HG03135 (cell line): ENCODE results near the gene ZCCHC14.

ENCODE experiments used
- ATAC-seq: cut with Tn5 transposase; IDR thresholded peaks from one replicate; pipeline ENCODE4 v1.9.1; 2021; ENCODE audit warnings: mild to moderate bottlenecking, moderate library complexity; ENCODE audit not compliant: unreplicated experiment

The ZCCHC14 gene

DNA sequence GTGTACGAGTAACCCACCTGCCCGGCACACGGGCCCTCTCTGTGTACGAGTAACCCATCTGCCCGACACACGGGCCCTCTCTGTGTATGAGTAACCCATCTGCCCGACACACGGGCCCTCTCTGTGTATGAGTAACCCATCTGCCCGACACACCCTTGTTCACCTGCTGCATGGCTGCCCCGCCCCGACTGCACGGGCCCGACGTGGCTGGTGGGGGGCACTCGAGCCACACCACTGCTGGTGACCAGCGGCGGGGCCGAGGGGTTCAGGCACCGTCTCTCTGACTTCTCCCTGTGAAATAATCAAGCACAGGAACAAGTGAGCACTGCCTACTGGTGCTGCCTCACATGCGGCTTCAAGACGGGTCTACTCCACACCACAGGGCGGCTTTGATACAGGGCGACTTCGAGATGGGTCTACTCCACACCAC is 78.6 kb downstream of the ZCCHC14 start:
- ATAC-seq: no peak

DNA sequence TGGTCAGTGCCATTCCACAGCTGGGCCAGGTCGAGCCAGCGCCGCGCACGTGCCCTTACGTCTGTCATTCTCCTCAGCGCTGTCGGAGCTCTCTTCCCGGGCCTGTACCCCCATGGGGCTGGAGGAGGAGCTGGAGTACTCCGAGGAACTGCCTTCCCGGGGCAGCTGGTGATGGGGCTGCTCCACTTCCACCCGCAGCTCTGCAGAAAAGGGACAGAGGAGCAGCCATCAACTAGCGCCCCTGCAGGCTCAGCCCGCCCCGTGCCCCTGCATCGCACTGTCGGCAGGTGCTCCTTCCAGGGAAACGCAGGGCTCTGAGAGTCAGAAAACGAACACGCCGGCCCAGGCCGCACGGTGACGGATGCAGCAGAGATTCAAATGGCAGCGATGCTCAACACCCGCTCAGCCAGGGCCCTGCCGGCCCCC is 79.8 kb downstream of the ZCCHC14 start:
- no peak for ATAC-seq

DNA sequence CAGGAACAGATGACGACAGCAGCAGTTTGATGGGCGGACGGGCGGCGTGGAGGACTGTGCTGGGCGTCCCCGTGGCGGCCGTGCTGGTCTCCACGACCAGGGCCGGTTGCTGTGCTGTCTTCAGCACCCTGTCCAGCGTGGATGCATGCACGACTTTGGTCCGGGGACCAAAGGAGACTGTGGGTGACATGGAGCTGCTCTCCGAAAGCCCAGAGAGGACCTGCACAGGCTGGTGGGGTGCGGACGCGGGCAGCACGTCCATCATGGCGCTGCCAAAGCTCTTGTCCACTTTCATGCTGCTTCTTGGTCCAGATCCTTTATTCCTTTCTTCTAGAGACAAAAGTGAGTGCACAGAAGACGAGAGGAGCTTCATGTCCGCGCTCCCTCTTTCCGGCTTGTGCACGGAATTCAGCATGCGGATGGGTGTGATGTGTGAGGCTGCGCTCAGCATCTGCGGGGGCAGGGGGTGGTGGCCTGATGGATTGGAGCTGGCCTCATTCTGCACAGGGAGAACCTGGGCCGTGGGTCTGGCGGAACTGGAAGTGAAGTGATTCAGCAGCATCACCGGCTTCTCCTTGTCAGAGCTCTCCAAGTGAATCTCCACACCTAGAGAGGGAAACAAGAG is 80.3 kb downstream of the ZCCHC14 start:
- ATAC-seq: no peak

DNA sequence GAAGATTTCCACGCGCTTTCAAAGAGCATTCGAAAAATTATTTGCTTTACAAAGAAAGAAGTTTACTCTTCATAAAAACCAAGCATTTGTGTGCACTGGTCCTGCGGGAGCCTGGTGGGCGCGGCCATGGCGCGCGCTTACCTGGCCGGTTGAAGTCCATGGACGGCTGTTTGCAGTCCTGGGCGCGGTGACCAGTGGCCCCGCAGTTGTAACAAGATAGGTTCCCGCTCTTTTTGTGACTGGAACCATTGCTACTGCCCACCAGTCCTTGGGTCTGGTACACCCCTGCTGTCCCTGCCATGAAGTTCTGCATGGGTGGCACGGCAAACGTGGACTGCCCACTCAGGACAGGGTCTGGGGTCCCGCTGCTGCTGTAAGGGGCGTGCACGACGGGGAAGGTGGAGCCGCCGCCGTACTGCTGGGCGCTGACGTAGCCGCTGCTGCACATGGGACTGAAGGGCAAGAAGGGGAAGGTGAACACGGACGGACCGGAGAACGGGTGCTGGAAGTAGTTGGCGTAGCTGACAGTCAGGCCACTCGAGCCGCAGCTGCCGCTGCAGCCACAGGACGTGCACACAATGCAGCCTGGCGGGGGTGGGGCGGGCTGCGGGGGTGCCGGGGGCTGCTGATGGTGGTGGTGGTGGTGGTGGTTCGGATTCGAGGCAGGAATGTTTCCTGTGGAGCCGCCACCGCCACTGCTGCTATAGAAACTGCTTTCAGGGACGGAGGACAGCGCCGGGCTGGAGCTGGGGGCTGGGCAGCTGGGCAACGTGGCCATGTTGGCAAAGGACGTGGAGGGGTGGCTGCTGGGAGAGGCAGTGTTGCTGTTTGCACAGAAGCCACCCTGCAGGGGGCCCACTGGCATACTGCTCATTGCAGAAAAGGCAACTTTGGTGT is 81.2 kb downstream of the ZCCHC14 start:
- ATAC-seq: no peak

DNA sequence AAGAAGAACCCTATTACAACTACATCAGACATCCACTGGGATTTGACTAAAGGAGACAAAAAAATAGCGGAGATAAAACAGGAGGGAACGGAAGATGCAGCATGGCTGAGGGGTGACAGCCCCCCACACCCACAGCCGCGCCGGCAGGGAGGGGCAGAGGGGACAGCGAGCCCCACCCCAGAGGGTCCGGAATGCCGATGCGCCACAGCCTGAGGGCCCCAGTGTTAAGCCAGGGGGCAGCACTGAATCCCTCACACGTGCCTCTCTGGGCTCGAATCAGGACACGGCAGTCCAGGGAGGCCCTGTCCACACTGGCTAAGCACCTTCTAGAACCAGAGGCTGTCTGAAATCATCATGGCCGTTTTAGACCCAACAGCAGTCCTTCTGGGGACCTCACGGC is 81.9 kb downstream of the ZCCHC14 start:
- ATAC-seq: no peak

DNA sequence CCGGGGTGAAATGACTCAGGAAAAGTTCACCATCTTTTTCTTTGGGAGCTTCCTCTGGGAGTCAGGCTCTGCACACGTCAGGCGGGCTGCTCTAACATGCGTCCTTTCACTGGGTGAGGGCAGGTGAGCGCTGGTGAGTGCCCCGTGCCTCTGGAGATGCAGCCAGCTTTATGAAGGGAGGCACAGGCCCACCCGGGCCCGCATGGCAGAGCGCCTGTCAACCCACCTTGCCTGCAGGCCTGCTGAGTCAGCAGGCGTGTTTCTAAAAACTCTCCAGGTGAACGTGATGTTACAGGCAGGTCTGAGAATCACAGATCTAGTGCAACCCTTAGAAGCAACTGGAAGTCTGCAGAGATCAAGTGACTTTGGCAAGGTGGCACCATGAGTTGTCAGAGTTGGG is 82.3 kb downstream of the ZCCHC14 start:
- ATAC-seq: no peak

DNA sequence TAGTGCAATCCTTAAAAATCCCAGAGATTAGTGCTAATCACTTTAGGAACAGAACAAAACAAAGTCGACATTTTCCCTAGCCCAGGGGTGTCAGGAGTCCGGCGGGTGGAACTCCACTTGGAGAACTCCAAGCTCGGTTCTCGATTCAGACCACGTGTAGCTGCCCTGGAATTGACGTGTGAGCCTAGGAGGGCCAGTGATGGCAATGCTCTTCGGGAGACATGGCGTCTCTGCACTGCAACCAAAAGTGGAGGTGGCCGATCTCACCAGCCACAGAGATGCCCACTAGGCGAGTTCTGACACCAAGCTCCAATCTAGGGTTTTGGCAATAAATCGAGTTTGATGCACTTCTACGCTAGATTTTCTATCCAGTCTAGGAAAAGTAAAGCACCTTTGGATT is 83.0 kb downstream of the ZCCHC14 start:
- ATAC-seq: no peak

DNA sequence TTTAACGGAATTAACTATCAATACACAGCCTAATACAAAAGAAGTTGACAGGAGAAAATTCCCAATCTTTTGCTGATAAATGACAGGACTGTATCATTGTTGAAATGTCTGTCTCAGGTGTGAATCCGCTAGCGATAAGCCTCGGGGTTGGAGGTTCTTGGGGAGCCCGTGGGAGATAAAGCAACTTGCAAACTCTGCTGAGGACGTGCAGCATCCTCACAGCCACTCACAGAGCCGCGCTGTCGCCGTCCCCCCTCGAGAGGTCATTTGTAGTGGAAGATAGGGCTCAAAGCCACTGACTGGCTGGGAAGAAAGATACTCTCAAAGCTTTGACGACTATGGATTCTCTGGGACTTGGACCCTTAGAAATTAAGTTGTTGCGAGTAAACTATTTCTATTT is 83.7 kb downstream of the ZCCHC14 start:
- no peak for ATAC-seq

DNA sequence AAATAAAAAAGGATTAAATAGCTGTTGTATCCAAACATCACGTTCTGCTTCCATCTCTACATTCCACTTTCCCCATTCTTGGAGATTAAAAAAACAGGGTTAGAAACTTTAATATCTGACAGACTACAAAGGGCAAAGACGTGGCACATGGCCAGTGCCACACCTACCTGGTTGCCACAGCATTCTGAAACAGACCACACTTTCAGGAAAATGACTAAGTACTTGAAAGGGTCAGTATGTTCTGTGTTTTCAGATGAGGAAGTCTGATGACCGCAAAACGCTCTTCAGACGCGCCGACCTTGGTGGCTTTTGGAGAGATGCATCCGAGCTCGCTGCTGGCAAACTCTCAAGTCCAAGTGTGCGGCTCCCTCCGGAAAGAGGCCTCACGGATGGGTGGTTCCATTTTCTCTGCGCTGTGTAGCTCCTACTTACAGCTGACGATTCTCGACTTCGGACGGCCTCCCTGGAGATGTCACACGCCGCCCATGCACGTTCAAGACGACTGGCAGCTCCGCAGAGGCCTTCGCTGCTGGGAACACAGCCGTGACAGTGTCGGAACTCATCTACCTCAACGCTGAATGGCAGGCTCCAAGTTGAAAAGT is 85.2 kb downstream of the ZCCHC14 start:
- ATAC-seq: no peak

DNA sequence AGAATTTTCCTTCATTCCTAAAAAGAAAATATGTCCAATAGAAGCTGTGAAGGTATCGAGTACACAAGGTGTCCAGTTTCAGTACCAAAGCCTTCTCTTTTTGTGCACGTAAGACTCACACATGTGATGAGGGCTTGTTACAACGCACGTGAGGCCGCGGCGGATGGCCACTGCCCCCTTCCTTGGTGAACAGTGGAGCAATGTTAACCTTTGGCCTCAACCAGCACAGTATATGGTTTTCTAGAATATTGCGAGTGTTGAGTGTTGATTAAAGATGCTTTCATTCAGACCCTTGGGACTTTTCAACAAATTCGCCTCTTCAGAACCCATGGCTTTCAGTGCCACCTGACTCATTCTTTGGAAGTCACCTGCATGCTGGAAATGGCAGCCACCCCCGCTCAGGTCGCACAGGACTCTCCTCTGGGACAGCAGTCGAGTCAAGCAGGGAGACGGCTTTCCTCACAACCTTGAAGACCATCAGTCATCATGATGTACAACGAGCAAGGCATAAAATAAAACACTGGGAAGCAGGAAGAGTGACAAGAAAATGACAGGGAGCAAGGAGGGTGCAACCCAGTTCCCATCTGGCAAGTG is 86.2 kb downstream of the ZCCHC14 start:
- ATAC-seq: no peak

DNA sequence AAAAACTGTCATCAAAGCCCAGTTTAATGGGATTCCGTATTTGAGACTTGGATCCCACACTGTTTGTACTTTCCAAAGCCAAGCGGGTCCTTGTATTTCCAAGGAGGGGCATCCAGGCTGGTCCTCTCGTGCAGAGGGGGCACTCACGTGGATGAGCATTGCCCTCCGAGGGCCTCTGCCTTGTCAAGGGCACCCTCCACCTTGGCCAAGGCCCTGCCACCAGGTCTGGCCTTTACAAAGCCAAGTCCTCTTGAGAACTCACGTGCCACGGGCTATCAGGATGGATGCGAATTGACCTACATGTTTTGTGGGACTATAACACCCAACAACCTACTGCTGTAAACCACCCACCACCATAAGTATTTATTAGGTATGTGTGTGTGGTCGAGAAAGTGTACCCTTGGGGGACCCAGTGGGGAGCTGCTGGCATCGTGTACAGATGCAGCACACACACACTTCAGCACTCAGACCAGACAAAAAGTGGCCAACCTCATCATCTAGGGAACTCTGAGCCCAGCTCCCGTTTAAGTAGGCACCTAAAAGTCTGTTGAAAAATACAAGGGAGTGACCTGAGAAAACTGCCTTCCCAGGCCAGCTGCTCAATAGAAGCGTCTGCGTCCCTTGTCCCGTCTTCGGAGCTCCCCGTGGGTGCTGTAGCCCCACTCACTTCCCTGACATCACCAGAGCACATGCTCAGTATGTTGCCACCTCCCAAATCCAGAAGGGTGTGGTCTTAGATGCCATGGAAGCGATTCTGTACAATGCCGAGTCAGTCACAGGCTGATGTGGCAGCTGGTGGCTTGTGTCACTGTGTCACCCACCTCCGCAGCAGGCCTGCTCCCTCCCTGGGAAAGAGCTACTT is 87.8 kb downstream of the ZCCHC14 start:
- ATAC-seq: no peak

DNA sequence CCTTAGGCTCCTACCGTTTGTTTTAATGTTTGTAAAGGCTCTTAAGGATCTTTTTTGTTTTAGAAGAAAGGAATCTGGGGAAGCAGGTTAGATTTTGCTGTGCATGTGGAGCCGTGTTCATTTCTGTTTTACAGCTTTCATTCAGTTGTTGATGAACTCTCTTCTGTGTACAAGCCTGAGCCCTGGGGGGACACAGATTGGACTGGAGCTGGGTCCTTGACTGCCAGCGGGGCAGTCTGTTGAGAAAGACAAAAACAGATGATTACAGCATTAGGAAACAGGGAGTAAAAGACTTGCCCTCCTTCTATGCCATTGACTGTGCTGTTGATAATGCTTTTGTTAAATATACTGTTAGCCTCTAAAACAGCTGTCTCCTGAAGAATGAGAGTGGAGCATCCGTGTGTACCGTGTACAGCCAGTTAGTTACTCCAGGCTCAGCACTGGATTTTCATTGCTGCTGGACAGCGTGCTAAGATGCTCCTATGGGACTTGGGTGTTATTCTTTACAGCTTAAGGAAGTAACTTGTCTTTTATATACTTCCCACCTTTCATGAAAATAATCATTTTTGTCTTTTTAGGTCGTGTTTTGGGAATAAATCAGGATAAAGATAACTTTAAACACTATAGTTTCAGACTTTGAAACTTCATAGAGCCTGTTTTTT is 97.5 kb downstream of the ZCCHC14 start:
- ATAC-seq: no peak

DNA sequence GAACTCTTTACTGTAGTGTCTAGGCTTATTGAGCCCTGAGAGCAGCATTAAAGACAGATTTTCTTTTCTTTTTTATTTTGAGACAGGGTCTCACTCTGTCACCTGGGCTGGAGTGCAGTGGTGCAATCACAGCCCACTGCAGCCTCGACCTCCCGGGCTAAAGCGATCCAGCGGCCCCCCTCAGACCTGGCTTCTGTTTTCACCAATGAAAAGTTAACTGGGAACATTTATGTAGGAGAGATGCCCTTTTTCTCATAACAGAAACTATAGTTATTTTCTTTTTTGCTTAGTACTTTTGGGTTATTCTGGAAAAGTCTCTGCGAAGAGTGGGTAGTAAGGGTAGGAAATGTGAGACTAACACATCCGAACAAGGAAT is 99.2 kb downstream of the ZCCHC14 start:
- no peak for ATAC-seq

DNA sequence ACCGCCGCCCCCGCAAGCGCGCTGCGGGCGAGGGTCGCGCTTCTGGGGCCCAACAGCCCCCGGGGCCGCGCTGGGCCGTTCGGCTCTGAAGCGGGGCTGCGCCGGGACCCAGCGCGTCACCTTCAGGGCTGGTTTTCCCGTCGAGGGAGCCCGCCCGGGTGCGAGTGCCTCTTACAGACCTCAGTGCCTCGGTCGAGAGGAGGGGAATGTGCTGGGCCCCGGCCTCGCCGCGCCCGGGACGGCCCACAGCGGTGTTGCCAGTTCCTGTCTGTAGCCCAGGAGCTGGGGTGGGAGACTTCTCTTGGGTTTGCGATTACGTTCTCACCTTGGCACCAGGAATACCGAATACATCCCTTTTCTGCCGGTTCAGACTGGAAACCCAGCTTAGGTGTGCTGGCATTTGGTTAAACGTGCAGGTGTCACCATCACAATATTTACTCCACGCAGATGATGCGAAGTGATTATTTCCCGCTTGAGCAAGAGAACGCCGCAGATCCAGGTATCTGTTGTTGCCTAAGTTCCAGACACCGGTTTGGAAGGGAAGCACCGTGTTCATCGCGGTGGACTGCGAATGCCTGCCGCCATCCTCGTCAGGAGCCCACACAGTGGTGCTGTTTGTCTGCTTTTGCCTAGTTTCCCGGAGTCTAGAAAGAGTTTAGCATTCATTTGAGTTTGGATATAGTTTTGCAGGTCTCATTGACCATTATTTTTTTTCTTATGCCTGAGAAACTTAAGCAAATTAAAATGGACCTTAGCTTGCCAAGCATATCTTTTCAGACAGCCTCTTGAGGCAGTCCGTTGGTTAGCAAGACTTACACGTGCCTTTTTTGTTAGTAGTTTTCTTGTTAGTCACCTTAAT is 99.8 kb downstream of the ZCCHC14 start:
- ATAC-seq: no peak

DNA sequence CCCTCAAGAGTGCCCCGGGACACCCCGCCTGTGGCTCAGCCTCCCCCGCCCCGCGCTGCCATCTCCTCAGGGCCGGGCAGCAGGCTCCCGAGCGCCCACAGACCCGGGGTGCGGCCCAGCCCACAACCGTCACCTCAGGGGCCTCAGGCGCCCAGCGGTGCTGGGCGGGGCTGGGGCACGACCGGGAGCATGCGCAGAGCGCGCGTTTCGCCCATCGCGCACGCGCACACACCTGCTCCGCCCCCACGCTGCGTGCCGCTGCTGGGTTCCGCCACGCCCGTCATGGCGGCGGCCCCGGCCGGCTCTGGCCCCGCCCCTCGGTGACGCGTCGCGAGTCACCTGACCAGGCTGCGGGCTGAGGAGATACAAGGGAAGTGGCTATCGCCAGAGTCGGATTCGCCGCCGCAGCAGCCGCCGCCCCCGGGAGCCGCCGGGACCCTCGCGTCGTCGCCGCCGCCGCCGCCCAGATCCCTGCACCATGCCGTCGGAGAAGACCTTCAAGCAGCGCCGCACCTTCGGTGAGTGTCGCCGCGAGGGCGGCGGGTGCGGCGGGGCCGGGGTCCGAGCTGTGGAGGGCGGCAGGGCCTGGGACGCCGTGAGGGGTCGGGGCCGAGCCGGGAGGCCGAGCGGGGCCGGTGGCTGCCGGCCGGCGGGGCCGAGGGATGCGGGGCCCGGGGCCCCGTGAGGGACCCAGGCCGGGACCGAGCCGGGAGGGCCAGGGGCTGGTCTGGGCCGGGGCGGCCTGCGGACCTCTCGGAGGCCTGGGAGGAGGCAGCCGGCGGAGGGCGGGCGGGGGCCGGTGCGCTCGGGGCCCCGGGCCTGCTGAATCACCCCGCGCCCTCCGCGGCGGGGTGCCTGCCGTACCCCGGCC is 100.6 kb downstream of the ZCCHC14 start, which contains the start of gene MAP1LC3B:
MAP1LC3B (plus strand) TSS at position 387 of the 871 bp plus-strand sequence; CDS start at position 479, 92 bp downstream.
- ATAC-seq: peak; percentile 61

DNA sequence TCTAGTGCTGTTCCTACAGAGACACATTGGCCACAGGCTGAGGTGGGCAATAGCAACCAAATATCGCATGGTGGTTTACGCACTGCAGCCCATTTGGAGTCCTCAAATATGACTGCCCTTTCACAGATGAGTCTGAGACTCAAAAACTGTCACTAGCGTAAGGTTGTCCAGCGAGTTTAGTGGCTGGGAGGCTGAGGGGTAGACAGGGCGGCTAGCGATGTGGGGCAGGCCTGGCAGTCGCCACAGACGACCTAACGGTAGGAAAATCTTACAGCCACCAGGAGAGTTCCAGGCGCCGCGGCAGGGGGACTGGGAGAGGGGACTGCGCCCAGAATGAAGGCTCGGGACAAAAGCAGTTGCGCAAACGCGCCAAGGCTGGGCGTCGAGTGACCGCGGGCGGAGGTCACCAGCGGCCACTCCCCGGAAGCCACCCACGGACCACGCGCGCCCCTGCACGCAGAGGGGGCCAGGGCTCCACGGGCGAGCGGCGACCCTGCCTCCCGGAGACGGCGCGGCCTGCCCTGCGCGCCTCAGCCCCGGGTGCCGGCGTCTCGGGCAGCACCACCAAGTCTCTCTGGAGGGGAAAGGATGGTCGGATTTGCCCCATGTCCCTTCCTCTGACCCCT is 101.4 kb downstream of the ZCCHC14 start:
- no peak for ATAC-seq

DNA sequence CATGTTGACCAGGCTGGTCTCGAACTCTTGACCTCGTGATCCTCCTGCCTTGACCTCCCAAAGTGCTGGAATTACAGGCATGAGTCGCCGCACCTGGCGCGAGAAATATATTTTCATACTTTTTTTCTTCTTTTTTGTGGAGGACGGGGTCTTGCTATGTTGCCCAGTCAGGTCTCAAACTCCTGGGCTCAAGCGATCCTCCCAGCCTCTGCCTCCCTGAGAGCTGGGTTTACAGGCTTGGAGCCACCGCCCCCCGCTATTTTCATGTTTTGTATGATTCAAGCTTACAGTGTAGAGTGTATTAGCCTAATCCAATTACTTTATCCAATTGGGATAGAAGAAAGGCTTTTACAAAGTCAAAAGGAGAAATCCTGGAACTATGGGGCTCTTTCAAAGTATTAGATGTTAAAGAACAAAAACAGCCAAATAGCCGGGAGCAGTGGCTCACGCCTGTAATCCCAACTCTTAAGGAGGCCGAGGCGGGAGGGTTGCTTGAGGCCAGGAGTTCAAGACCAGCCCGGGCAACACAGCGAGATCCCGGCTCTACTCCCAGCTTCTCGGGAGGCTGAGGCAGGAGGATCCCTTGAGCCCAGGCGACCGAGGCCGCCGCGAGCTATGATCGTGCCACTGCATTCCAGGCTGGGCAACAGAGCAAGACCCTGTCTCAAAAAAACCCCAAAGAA is 102.0 kb downstream of the ZCCHC14 start:
- ATAC-seq: no peak
